ENCODE data around the gene GPATCH8.

DNA sequence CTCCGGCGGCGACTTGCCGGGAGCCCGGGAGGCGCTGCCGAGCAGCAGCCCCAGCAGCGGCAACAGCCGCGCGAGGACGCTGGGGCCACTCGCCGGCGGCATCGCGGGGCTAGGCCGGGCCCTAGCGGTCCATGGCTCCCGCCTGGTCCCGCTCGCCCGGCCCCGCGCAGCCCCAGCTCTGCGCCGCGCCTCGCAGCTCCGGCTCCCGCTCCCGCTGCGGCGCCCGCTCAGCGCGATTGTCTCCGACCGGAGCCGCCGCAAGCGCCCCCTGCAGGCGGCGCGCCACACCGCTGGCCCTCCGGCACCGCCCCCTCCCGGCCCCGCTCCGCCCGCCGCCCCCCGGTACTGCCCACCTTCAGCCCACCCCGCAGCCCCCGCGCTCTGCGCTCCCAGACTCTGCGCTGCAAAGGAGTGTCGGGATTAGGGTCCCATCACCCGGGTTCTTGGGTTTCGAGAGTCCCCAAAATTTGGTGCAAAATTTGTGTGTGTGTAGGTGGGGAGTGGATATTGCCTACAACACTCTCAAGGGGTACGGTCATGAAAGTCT, 139.5 kb downstream of the GPATCH8 start, which contains the start of gene FAM171A2:
- peak; percentile 64 for TF ChIP-seq POLR2A (IDR thresholded peaks at IDR 0.05; ENCODE audit: low read depth, low read length)
- TF ChIP-seq MYC (IDR thresholded peaks at IDR 0.05; ENCODE audit: low read depth, low read length) = no peak
- TF ChIP-seq POLR2AphosphoS5 (IDR thresholded peaks at IDR 0.05; ENCODE audit: insufficient read depth, low read depth, low read length) = peak; percentile 73
- TF ChIP-seq, protein P1, sequence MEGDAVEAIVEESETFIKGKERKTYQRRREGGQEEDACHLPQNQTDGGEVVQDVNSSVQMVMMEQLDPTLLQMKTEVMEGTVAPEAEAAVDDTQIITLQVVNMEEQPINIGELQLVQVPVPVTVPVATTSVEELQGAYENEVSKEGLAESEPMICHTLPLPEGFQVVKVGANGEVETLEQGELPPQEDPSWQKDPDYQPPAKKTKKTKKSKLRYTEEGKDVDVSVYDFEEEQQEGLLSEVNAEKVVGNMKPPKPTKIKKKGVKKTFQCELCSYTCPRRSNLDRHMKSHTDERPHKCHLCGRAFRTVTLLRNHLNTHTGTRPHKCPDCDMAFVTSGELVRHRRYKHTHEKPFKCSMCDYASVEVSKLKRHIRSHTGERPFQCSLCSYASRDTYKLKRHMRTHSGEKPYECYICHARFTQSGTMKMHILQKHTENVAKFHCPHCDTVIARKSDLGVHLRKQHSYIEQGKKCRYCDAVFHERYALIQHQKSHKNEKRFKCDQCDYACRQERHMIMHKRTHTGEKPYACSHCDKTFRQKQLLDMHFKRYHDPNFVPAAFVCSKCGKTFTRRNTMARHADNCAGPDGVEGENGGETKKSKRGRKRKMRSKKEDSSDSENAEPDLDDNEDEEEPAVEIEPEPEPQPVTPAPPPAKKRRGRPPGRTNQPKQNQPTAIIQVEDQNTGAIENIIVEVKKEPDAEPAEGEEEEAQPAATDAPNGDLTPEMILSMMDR (IDR thresholded peaks at IDR 0.05; ENCODE audit: extremely low read depth in 1 of 2, insufficient read depth in 1 of 2, low read depth in 1 of 2, low read length in 2 of 2) = peak; percentile 53 to 60
- TF ChIP-seq EZH2 (IDR thresholded peaks at IDR 0.05; ENCODE audit: borderline replicate concordance, low read depth, low read length, severe bottlenecking) = no peak
- peak; percentile 5 for TF ChIP-seq FOS (IDR thresholded peaks at IDR 0.05; ENCODE audit: borderline replicate concordance, insufficient read depth, low read length)
- TF ChIP-seq, protein P2, sequence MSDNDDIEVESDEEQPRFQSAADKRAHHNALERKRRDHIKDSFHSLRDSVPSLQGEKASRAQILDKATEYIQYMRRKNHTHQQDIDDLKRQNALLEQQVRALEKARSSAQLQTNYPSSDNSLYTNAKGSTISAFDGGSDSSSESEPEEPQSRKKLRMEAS (IDR thresholded peaks at IDR 0.05; ENCODE audit: insufficient read depth, insufficient read length) = no peak
- no peak for TF ChIP-seq JUN (IDR thresholded peaks at IDR 0.05; ENCODE audit: borderline replicate concordance, insufficient read depth, insufficient read length, low read depth)

Data from endothelial cell of umbilical vein (primary cell).